PC-9 (cell line): ENCODE results near the gene EDARADD. TPM values are rescaled to one million over a fixed set of nuclear protein-coding genes. Genes with fewer than 3 reads are reported as not detected.
"Not testable (repeated sequence)": the region's sequence is repeated elsewhere in the genome, so short reads cannot be mapped to it uniquely, and the experiment has no call there.

Experiments used
- BruUV-seq: library from RNA; stranded (reverse); fragments of 400-500 nt; replicated peaks from 2 replicates; lab custom pipeline; 2021; lab: Mats Ljungman, UMichigan
- CTCF ChIA-PET: fragments of 300-600 bp; sonication (Branson Sonifier 250); formaldehyde crosslinking; loops from one replicate; lab custom pipeline; 2022; ENCODE audit warnings: antibody characterized with exemption; lab: Charles Lee
- POLR2A ChIA-PET: fragments of 300-600 bp; sonication (Branson Sonifier 250); formaldehyde crosslinking; loops from one replicate; lab custom pipeline; 2022; ENCODE audit warnings: antibody characterized with exemption; ENCODE audit not compliant: unreplicated experiment; lab: Charles Lee
- DNase-seq, 2 experiments: peaks; one replicate each; pipeline versions ENCODE4 v3.0.0 to v3.0.0-alpha.2; 2015 to 2022; ENCODE audit warnings: mixed read lengths in 1 of 2
- H2AFZ ChIP-seq: fragments of 200-600 bp; sonication (generic); 2 replicates; pipeline ENCODE4 v1.8.1; 2017; ENCODE audit warnings: antibody characterized with exemption
- H3F3A ChIP-seq: fragments of 200-600 bp; sonication (generic); 2 replicates; pipeline ENCODE4 v1.8.1; 2017; ENCODE audit warnings: antibody characterized with exemption, mild to moderate bottlenecking, low read depth; ENCODE audit not compliant: insufficient read depth
- H3K27ac ChIP-seq: fragments of 200-600 bp; sonication (generic); 2 replicates; pipeline ENCODE4 v1.6.1; 2016; ENCODE audit warnings: mixed run types
- H3K27me3 ChIP-seq: fragments of 200-600 bp; sonication (generic); 2 replicates; pipeline ENCODE4 v1.6.1; 2016; ENCODE audit warnings: low read depth, mixed run types; ENCODE audit not compliant: insufficient read depth
- H3K36me3 ChIP-seq: fragments of 200-600 bp; sonication (generic); 2 replicates; pipeline ENCODE4 v1.6.1; 2016; ENCODE audit warnings: low read depth, mixed run types
- H3K4me1 ChIP-seq: fragments of 200-600 bp; sonication (generic); replicated peaks from 2 replicates; pipeline ENCODE4 v1.6.1; 2016; ENCODE audit warnings: mixed run types; ENCODE audit not compliant: insufficient read depth
- H3K4me2 ChIP-seq: fragments of 200-600 bp; sonication (generic); 2 replicates; pipeline ENCODE4 v1.6.1; 2017; ENCODE audit warnings: mixed run types
- H3K4me3 ChIP-seq: fragments of 200-600 bp; sonication (generic); 2 replicates; pipeline ENCODE4 v1.6.1; 2016; ENCODE audit warnings: mixed run types
- H3K79me2 ChIP-seq: fragments of 200-600 bp; sonication (generic); 2 replicates; pipeline ENCODE4 v1.6.1; 2017; ENCODE audit warnings: low read depth, mixed run types
- H3K9me2 ChIP-seq: fragments of 200-600 bp; sonication (generic); 2 replicates; pipeline ENCODE4 v1.8.1; 2017; ENCODE audit warnings: mild to moderate bottlenecking; ENCODE audit not compliant: insufficient read depth
- H3K9me3 ChIP-seq: fragments of 200-600 bp; sonication (generic); 2 replicates; pipeline ENCODE4 v1.8.1; 2016; ENCODE audit warnings: low read depth; ENCODE audit not compliant: insufficient read depth
- H4K20me1 ChIP-seq: fragments of 200-600 bp; sonication (generic); 2 replicates; pipeline ENCODE4 v1.8.1; 2017; ENCODE audit not compliant: insufficient read depth
- EZH2 ChIP-seq: fragments of 200-600 bp; sonication (generic); IDR thresholded peaks from 2 replicates; pipeline ENCODE4 v1.8.0; 2017; ENCODE audit warnings: antibody characterized with exemption, low read depth
- intact Hi-C: fragments of 100-400 bp; cut with micrococcal nuclease; formaldehyde crosslinking; loops from one replicate; pipeline ENCODE4 v1.10.0; 2022; ENCODE audit not compliant: unreplicated experiment
- total RNA-seq: library from RNA; stranded (reverse); gene quantifications from 2 replicates; pipeline ENCODE4 v1.2.3, GENCODE V29; 2021
- TF ChIP-seq, protein P1 (sequence below): fragments of 200-600 bp; sonication (generic); conservative IDR thresholded peaks from 2 replicates; pipeline ENCODE4 v1.6.1; 2017; ENCODE audit warnings: mixed run types, antibody characterized with exemption, mild to moderate bottlenecking, moderate library complexity

EDARADD gene
- total RNA-seq, 1 experiment from 2014 or later, result not detected

DNA sequence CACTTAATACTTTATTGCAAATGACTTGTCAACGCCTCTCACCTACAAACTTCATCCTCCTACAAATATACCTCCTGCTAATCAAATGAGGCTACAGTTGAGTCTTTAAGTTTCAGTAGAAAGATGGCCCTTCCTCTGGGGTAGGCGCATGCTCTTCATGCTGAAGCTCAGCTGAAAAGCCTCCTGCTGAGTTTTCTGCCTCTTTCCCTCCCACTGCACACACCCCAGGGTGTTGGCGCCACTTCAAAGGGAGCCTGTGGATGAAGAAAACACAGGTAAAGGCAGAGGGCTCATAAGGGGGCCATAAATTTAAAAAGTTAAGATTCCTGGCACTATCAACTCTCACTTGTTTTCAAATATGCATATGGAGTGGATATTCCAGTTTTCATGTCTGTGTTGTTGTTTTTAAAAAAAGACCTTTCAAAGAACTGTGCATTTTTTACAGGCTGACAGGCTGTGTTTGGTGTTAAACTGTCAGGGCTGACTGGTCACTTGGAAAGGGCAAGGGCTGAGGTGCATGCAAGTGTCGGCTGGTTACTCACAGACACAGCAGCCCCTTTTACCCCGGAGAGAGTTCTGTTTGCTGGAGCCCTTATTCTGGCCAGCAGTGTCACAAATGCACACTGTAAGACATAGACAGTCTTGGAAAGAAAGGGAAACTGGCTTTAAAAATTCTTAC is 86.8 kb downstream of the EDARADD start:
- TF ChIP-seq, protein P1, sequence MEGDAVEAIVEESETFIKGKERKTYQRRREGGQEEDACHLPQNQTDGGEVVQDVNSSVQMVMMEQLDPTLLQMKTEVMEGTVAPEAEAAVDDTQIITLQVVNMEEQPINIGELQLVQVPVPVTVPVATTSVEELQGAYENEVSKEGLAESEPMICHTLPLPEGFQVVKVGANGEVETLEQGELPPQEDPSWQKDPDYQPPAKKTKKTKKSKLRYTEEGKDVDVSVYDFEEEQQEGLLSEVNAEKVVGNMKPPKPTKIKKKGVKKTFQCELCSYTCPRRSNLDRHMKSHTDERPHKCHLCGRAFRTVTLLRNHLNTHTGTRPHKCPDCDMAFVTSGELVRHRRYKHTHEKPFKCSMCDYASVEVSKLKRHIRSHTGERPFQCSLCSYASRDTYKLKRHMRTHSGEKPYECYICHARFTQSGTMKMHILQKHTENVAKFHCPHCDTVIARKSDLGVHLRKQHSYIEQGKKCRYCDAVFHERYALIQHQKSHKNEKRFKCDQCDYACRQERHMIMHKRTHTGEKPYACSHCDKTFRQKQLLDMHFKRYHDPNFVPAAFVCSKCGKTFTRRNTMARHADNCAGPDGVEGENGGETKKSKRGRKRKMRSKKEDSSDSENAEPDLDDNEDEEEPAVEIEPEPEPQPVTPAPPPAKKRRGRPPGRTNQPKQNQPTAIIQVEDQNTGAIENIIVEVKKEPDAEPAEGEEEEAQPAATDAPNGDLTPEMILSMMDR, result no peak
- no peak for TF ChIP-seq EZH2
- Histone ChIP-seq H3K4me1 (peaks cover 16% of the 10 kb centered on the region), H3K79me2 (no peaks in the 10 kb centered on the region), H3K9me3 (no peaks in the 10 kb centered on the region), H3K27me3 (no peaks in the 10 kb centered on the region), H3F3A (peaks cover 5% of the 10 kb centered on the region; the same call in 1 of the 2 replicates), H3K27ac (no peak overlapping the region), H2AFZ (no peak overlapping the region), H4K20me1 (no peaks in the 10 kb centered on the region), H3K36me3 (no peaks in the 10 kb centered on the region), H3K4me3 (no peak overlapping the region), H3K4me2 (peak overlapping the region; percentile 27), H3K9me2 (no peaks in the 10 kb centered on the region)
- intact Hi-C loops, result no loop called here
- CTCF ChIA-PET, result no interaction called here
- BruUV-seq, result no TSS peak
- DNase-seq, result peak in 1 of 2 experiments; percentile 52
- POLR2A ChIA-PET, result no interaction called here

DNA sequence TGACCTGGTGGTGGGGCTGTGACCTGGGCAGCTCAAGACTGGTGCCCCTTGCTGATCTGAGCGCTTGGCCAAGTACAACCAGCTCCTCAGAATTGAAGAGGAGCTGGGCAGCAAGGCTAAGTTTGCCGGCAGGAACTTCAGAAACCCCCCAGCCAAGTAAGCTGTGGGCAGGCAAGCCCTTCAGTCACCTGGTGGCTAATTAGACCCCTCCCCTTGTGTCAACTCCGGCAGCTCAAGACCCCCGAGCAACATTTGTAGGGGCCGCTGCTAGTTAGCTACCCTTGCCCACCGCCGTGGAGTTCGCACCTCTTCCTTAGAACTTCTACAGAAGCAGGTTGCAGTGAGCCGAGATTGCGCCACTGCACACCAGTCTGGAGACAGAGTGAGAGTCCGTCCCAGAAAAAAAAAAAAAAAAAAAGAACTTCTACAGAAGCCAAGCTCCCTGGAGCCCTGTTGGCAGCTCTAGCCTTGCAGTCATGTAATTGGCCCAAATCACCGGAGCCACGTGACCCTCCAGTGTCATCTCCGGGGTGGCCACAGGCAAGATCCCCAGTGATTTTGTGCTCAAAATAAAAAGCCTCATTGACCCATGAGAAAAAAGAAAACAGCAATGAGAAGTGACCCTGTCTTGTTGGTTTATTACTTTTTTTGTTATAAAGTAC is 90.4 kb downstream of the EDARADD start:
- no TSS peak for BruUV-seq
- Histone ChIP-seq H3F3A (peaks cover 5% of the 10 kb centered on the region; the same call in 1 of the 2 replicates), H4K20me1 (no peaks in the 10 kb centered on the region), H3K27me3 (no peaks in the 10 kb centered on the region), H3K4me2 (no peak overlapping the region), H3K4me1 (peaks cover 16% of the 10 kb centered on the region), H3K36me3 (no peaks in the 10 kb centered on the region), H3K27ac (no peak overlapping the region), H3K79me2 (no peaks in the 10 kb centered on the region), H3K9me2 (no peaks in the 10 kb centered on the region), H3K4me3 (no peak overlapping the region), H3K9me3 (no peaks in the 10 kb centered on the region), H2AFZ (no peak overlapping the region)
- CTCF ChIA-PET, result no interaction called here
- intact Hi-C loops, result no loop called here
- DNase-seq, result no peak
- POLR2A ChIA-PET, result interaction anchor here (0.6 kb wide), 1 partner anchor 19 kb away, joined by 4 read pairs; no protein-coding TSS in a partner anchor
- TF ChIP-seq, protein P1, result no peak

GRCh38 chr1:236486356-236487002 is 92.4 kb downstream of the EDARADD start:
- H2AFZ ChIP-seq, result no peak overlapping the region
- no peak overlapping the region for H3K4me2 ChIP-seq
- POLR2A ChIA-PET, result no interaction called here
- no peak for DNase-seq
- no peaks in the 10 kb centered on the region for H3F3A ChIP-seq
- H3K4me1 ChIP-seq, result peaks cover 4% of the 10 kb centered on the region
- no TSS peak for BruUV-seq
- no peak overlapping the region for H3K4me3 ChIP-seq
- CTCF ChIA-PET, result no interaction called here
- H3K36me3 ChIP-seq, result no peaks in the 10 kb centered on the region
- no peaks in the 10 kb centered on the region for H4K20me1 ChIP-seq
- no peaks in the 10 kb centered on the region for H3K9me3 ChIP-seq
- no peaks in the 10 kb centered on the region for H3K27me3 ChIP-seq
- no peaks in the 10 kb centered on the region for H3K9me2 ChIP-seq
- intact Hi-C loops, result no loop called here
- no peak overlapping the region for H3K27ac ChIP-seq
- no peaks in the 10 kb centered on the region for H3K79me2 ChIP-seq
- TF ChIP-seq, protein P1, result no peak
- TF ChIP-seq EZH2, result no peak

DNA sequence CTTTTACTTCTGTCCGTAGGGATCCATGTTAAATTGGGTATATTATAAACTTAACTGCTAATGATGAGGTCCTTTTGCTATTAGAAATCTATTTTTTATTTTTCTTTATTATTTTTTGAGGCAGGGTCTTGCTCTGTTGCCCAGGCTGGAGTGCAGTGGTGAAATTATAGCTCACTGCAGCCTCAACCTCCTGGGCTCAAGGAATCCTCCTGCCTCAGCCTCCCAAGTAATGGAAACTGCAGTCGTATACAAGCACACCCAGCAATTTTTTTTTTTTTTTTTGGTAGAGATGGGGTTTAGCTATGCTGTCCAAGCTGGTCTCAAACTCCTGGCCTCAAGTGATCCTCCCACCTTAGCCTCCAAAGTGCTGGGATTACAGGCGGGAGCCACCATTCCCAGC is 95.1 kb downstream of the EDARADD start:
- H4K20me1 ChIP-seq, H3K79me2 ChIP-seq, intact Hi-C loops, H3K4me2 ChIP-seq, POLR2A ChIA-PET, DNase-seq, H3K4me3 ChIP-seq, BruUV-seq, H3K27ac ChIP-seq, H3K9me2 ChIP-seq, H2AFZ ChIP-seq, H3F3A ChIP-seq, CTCF ChIA-PET, H3K27me3 ChIP-seq, H3K36me3 ChIP-seq, H3K9me3 ChIP-seq: not testable (repeated sequence)
- H3K4me1 ChIP-seq, result peaks cover 20% of the 10 kb centered on the region
